Stimulated activated CD4-positive, alpha-beta T cell treated with anti-CD3 and anti-CD28 coated beads, Interleukin-1b, Interleukin-23, amount 100 ng/mL, for 48 hours (primary cell): ENCODE data around the gene RBMXL3.

Experiments used
- DNase-seq: peaks from one replicate; pipeline ENCODE4 v3.0.0-alpha.2; 2020

The RBMXL3 gene

GRCh38 chrX:115233497-115234455 is 44.6 kb downstream of the RBMXL3 start, which contains the start of gene LRCH2:
Gene LRCH2 (minus strand): TSS chrX:115234096. CDS start chrX:115234041, 55 bp downstream.
- DNase-seq = no peak

- no peak for DNase-seq
Observed at GRCh38 chrX:115234461-115234860, 45.3 kb downstream of the RBMXL3 start.

- DNase-seq = no peak
Observed at GRCh38 chrX:115236560-115236959, 47.4 kb downstream of the RBMXL3 start.

GRCh38 chrX:115237056-115237455 is 47.8 kb downstream of the RBMXL3 start:
- no peak for DNase-seq
